Tibial artery (tissue), 4 donors: ENCODE data around the gene SGCE.
A peak's percentile ranks its signal among the peaks of the same experiment; 100 is the strongest.

Experiments used
- DNase-seq, 2 donors: peaks; one replicate each; pipeline ENCODE4 v3.0.0-alpha.2; 2019
- H3K27ac ChIP-seq, 2 donors: fragments of 200-600 bp; sonication (generic) in 1 of 2; 1 replicate in 1 of 2; 2 replicates in 1 of 2; pipeline ENCODE4 v1.5.1; 2018 to 2019; ENCODE audit warnings: mild to moderate bottlenecking in 1 of 2
- H3K27me3 ChIP-seq, 2 donors: fragments of 200-600 bp; sonication (generic) in 1 of 2; one replicate each; pipeline versions ENCODE4 v1.5.1 to v1.6.0; 2016 to 2019
- H3K36me3 ChIP-seq, 3 donors: fragments of 200-600 bp; sonication (generic) in 2 of 3; one replicate each; pipeline ENCODE4 v1.5.1; 2016 to 2019; ENCODE audit warnings: mild to moderate bottlenecking in 2 of 3
- H3K4me1 ChIP-seq, 4 donors: fragments of 200-600 bp; sonication (generic) in 2 of 4; 1 replicate in 3 of 4; 2 replicates in 1 of 4; pipeline ENCODE4 v1.5.1; 2016 to 2019
- H3K4me3 ChIP-seq, 2 donors: fragments of 200-600 bp; sonication (generic) in 1 of 2; 1 replicate in 1 of 2; 2 replicates in 1 of 2; pipeline ENCODE4 v1.5.1; 2018 to 2019; ENCODE audit warnings: mild to moderate bottlenecking in 2 of 2
- H3K9me3 ChIP-seq, 3 donors: fragments of 200-600 bp; sonication (generic) in 1 of 3; one replicate each; pipeline ENCODE4 v1.5.1; 2016 to 2019
- intact Hi-C: fragments of 100-400 bp; cut with DNase I; formaldehyde crosslinking; loops from one replicate; pipeline ENCODE4 v1.15.0; 2023; ENCODE audit warnings: low total_unique reads
- TF ChIP-seq, protein P1 (sequence below), 2 experiments: fragments of 200-600 bp in 1 of 2; fragments of 450-650 bp in 1 of 2; IDR thresholded peaks; one replicate each; pipeline ENCODE4 v1.5.1; 2017 to 2019; ENCODE audit warnings: antibody characterized with exemption in 2 of 2, mild to moderate bottlenecking in 1 of 2, moderate library complexity in 1 of 2

The SGCE gene

DNA sequence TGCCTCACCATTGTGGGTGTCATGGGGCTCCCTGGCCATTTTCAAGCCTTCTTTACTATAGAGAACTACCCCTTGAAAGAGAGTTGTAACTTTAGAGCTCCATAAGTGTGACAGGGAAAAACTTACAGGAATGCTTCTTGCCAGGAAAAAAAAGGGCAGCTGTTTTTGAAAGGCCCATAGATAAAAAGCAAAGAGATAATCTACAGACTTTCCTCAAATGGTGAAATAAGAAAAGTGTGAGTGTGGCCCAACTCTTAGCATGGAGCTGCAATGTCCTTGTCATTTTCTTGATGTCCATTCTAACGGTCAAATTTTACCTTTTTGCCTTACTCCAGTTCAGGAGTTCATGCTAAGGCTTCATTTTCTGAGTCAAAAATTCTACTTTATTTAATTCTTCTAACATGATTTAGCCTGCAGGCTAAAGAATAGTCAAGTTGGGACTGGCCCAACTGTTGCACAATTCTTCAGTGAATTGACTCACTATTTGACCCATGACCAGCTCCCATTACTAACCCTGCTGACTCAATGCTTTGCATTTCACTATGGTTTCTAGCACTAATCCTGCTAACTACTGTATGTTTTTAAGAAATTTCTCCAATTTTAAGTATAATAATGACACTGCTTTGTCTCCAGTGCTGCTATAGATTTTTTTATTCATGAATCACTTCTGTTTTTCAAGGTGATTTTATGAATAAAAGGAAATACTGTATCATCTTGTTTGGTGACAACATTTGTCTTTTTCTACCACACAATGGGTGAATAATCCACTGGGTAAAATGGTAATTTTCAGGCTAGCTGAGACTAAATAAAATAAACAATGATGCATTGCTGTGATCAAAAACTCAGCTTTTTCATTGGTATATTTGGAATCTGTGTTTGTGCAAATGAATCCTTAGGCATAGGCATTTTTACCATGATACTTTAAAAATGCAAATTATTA is 41.4 kb upstream of the SGCE start:
- peaks cover 0 to 21% (median 5%) of the 10 kb centered on the region in 4 donors for H3K4me1 ChIP-seq
- peak overlapping the region in 1 of 2 donors; percentile 33 for H3K27ac ChIP-seq
- no peaks in the 10 kb centered on the region for H3K9me3 ChIP-seq
- TF ChIP-seq, protein P1, sequence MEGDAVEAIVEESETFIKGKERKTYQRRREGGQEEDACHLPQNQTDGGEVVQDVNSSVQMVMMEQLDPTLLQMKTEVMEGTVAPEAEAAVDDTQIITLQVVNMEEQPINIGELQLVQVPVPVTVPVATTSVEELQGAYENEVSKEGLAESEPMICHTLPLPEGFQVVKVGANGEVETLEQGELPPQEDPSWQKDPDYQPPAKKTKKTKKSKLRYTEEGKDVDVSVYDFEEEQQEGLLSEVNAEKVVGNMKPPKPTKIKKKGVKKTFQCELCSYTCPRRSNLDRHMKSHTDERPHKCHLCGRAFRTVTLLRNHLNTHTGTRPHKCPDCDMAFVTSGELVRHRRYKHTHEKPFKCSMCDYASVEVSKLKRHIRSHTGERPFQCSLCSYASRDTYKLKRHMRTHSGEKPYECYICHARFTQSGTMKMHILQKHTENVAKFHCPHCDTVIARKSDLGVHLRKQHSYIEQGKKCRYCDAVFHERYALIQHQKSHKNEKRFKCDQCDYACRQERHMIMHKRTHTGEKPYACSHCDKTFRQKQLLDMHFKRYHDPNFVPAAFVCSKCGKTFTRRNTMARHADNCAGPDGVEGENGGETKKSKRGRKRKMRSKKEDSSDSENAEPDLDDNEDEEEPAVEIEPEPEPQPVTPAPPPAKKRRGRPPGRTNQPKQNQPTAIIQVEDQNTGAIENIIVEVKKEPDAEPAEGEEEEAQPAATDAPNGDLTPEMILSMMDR (IDR thresholded peaks at IDR 0.05) = no peak
- peak; percentile 72 to 73 for DNase-seq
- no peaks in the 10 kb centered on the region for H3K27me3 ChIP-seq
- no peak overlapping the region for H3K4me3 ChIP-seq
- intact Hi-C loops = no loop called here
- no peaks in the 10 kb centered on the region for H3K36me3 ChIP-seq

DNA sequence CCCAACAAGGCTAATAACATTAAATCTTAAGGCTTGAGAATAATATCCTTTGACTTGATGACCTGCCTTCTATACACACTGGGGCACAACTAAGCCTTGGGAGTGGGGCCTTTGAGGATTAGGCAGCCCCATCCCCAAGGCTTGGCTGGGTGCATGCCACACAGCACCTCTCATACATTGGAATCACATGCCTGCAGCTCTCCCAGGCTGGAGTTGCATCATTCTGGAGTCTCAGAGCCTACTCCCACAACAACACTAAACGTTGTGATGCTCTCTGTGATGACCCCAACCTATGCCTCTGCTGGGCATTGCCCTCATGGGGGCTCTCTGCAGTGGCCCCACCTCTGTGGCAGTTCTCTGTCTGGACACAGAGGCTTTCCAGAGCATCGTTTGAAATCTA is 31.9 kb upstream of the SGCE start:
- Histone ChIP-seq H3K4me1 (no peaks in the 10 kb centered on the region), H3K9me3 (no peaks in the 10 kb centered on the region), H3K36me3 (no peaks in the 10 kb centered on the region), H3K27me3 (no peaks in the 10 kb centered on the region), H3K4me3 (no peak overlapping the region), H3K27ac (no peak overlapping the region)
- intact Hi-C loops = no loop called here
- no peak for DNase-seq
- TF ChIP-seq, protein P1 (IDR thresholded peaks at IDR 0.05) = no peak

DNA sequence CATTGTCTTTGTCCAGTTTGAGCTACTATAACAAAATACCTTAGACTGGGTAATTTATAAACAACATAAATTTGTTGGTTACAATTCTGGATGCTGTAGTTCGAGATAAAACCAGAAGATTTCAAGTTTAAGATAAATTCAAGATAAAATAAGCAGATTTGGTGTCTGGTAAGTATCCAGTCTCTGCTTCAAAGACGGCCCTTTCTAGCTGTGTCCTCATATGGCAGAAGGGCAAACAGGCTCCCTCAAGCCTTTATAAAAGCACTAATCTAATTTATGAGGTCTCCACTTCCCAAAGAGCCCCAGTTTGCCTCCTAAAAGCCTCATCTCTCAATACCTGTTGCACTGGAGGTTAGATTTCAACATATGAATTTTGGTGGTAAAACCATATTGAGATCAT is 31.1 kb upstream of the SGCE start:
- Histone ChIP-seq H3K36me3 (no peaks in the 10 kb centered on the region), H3K4me3 (no peak overlapping the region), H3K27me3 (no peaks in the 10 kb centered on the region), H3K9me3 (no peaks in the 10 kb centered on the region), H3K27ac (no peak overlapping the region), H3K4me1 (no peaks in the 10 kb centered on the region)
- intact Hi-C loops = no loop called here
- no peak for DNase-seq
- TF ChIP-seq, protein P1 (IDR thresholded peaks at IDR 0.05) = no peak

DNA sequence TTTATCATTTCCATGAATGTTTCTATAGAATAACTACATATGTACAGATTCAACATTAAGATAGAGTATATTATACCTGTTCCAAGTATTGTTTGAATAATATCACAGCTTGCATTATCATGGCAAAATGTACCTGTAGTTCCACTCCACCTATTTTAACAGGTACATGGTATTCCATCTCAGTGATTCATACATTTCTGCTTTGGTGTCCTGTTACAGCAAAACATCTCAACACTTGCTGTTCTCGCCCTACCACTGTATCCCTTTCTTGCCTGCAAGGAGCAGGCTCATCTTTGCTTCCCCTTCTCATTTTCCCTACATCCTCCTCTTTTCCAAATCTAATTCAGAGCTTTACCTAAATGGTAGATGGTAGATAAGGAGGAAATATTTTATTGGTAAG is 27.1 kb upstream of the SGCE start:
- Histone ChIP-seq H3K27me3 (no peaks in the 10 kb centered on the region), H3K4me3 (no peak overlapping the region), H3K4me1 (no peaks in the 10 kb centered on the region), H3K27ac (no peak overlapping the region), H3K36me3 (no peaks in the 10 kb centered on the region), H3K9me3 (no peaks in the 10 kb centered on the region)
- TF ChIP-seq, protein P1 (IDR thresholded peaks at IDR 0.05) = no peak
- DNase-seq = no peak
- intact Hi-C loops = no loop called here

DNA sequence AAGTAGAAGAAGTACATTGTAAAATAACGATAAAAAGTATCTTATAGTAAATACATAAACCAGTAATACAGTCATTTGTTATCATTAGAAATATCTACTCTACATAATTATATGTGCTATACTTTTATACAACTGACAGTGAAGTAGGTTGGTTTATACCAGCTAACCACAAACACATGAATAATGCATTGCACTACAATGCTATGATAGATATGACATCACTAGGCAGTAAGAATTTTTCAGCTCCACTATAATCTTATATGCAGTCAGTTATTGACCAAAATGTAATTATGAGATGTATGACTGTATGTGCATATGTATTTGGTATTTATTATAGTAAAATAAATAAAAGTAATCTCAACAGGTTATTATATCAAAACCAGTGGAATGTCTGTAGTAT is 23.4 kb upstream of the SGCE start:
- Histone ChIP-seq H3K4me3 (no peak overlapping the region), H3K4me1 (no peaks in the 10 kb centered on the region), H3K9me3 (no peaks in the 10 kb centered on the region), H3K27ac (no peak overlapping the region), H3K27me3 (no peaks in the 10 kb centered on the region), H3K36me3 (no peaks in the 10 kb centered on the region)
- TF ChIP-seq, protein P1 (IDR thresholded peaks at IDR 0.05) = no peak
- no peak for DNase-seq
- intact Hi-C loops = no loop called here
